ENCODE data around the gene CDON. TPM values are rescaled to one million over a fixed set of nuclear protein-coding genes. Genes with fewer than 3 reads are reported as not detected.

Gene CDON
- 10 to 100 TPM in 1 of 2 donors, 1 to 10 TPM in 1; 9.8 to 26.9 TPM for total RNA-seq

- intact Hi-C loops (cut with DNase I) = loop anchor here (5.0 to 10.0 kb wide), 3 partner anchors 49 to 138 kb away; no protein-coding TSS in a partner anchor
- Histone ChIP-seq H3K4me1 (replicated peaks) (no peaks in the 10 kb centered on the region), H3K27me3 (replicated peaks; ENCODE audit: insufficient read depth) (no peaks in the 10 kb centered on the region), H3K9me3 (no peaks in the 10 kb centered on the region), H3K36me3 (no peaks in the 10 kb centered on the region), H3K4me3 (peak within 1 kb of the TSS; percentile 80 to 82), H3K27ac (peak within 1 kb of the TSS; percentile 66 to 79)
- peak; percentile 92 for DNase-seq (ENCODE audit: low spot score)
- TF ChIP-seq POLR2A (IDR thresholded peaks at IDR 0.05) (peak; percentile 41), CTCF (IDR thresholded peaks at IDR 0.05) (peak in 3 of 4 experiments; percentile 25 to 48 (median 47)), POLR2AphosphoS5 (IDR thresholded peaks at IDR 0.05) (peak; percentile 85)
- 1% methylated on average over 38 of the region's 82 CpGs for whole genome bisulfite sequencing
These were observed at the start of gene CDON for GRCh38 chr11:126062679-126063506. Gene CDON (minus strand): TSS chr11:126062866. CDS start chr11:126023476, 39,390 bp downstream.

DNA sequence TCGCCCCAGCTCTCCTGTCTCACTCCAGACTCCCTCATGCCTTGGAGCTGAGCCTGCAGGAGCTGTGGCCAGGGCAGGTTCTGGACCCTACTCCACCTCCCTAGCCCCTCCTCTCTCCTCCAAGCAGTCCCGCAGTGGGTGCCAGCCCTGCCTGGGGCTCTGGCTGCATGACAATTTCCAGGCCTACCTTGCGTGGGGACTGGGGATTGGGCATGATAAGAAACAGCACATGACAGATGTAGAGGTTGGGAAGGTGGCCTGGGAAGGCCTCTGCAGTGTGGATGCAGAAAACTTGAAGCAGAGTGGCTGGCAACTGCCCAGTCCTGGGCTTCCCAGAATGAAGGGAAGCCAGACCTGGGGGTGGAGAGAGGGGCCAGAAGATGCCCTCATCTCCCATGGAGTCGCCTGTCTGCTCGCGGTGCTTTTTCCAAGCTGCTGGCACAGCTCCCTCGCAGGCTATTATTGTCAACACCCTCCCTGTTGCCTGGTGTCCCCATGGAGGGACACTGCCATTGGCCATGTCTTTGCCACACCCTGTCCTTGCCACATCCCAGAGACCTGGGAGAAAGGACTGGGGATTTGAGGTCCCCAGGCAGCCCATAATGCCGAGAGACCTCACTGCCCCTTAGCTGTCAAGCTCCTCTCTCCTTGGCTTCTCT, 48.9 kb upstream of the CDON start:
- Histone ChIP-seq H3K9me3 (no peaks in the 10 kb centered on the region), H3K27me3 (replicated peaks; ENCODE audit: insufficient read depth) (no peaks in the 10 kb centered on the region), H3K4me1 (replicated peaks) (peaks cover 21% of the 10 kb centered on the region), H3K27ac (no peak overlapping the region), H3K4me3 (no peak overlapping the region), H3K36me3 (no peaks in the 10 kb centered on the region)
- intact Hi-C loops (cut with DNase I) = loop anchor here (5.0 kb wide), 1 partner anchor 49 kb away; the partner anchor contains the start of gene CDON
- TF ChIP-seq POLR2A (IDR thresholded peaks at IDR 0.05) (no peak), POLR2AphosphoS5 (IDR thresholded peaks at IDR 0.05) (no peak), CTCF (IDR thresholded peaks at IDR 0.05) (no peak)
- DNase-seq (ENCODE audit: low spot score) = no peak
- WGBS = 84% methylated on average over 8 of the region's 8 CpGs

DNA sequence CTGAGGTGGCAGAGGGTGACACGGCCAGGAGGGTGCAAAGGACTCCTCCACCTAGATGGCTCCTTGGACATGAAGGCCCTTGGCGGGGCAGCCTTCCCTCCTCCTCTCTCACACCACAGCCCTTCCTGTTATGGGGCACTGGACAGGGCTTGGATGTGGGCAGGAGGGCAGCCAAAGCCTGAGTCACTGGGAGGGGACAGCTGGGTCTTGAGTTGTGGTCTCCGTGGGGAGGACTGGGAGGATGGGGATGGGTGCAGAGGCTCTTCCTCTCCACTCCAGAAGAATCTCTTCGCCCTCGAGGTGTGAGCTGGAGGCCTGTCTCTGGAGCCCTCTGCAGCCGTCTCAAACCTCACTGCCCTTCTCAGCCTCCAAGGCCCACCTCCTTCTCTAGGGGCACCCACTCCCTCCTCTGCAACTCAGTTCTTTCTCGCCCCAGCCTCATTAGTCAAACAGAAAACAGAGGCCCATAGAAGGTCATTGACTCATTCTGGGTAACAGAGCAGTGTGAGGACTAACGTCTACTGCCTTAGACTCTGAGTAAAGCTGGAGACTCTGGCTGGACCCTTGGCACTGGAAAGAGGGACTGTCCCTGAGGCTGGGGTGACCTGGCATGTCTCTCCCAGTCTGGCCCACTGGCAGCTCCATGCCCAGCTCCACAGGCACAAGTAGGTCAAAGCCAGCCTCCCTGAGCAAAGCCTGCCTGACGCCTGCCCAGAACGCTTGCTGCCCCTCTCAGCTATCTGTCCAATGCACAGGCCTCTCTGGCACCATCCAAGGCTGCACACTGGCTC, 47.5 kb upstream of the CDON start:
- no peak overlapping the region for H3K27ac ChIP-seq
- intact Hi-C loops (cut with DNase I) = loop anchor here (5.0 kb wide), 1 partner anchor 48 kb away; the partner anchor contains the start of gene CDON

More for the DNA sequence above, 47.5 kb upstream of the CDON start:
- 79% methylated on average over 10 of the region's 10 CpGs for WGBS
- Histone ChIP-seq H3K36me3 (no peaks in the 10 kb centered on the region), H3K27me3 (replicated peaks; ENCODE audit: insufficient read depth) (no peaks in the 10 kb centered on the region), H3K4me1 (replicated peaks) (peaks cover 9% of the 10 kb centered on the region), H3K9me3 (no peaks in the 10 kb centered on the region), H3K4me3 (no peak overlapping the region)
- no peak for DNase-seq (ENCODE audit: low spot score)
- TF ChIP-seq CTCF (IDR thresholded peaks at IDR 0.05) = no peak
- no peak for TF ChIP-seq POLR2AphosphoS5 (IDR thresholded peaks at IDR 0.05)
- no peak for TF ChIP-seq POLR2A (IDR thresholded peaks at IDR 0.05)
